Loucy (cell line): ENCODE measurements around the gene FLT4.

Experiments
- H2AFZ ChIP-seq: fragments of 200-600 bp; sonication (generic); 2 replicates; pipeline ENCODE4 v1.6.0; 2016; ENCODE audit warnings: antibody characterized with exemption, mild to moderate bottlenecking, low read length, moderate library complexity
- H3F3A ChIP-seq: fragments of 200-600 bp; 2 replicates; pipeline ENCODE4 v1.6.0; 2016; ENCODE audit warnings: antibody characterized with exemption, low read depth, mild to moderate bottlenecking
- H3K27me3 ChIP-seq: fragments of 200-600 bp; sonication (generic); 2 replicates; pipeline ENCODE4 v1.6.1; 2014; ENCODE audit warnings: low read length, mild to moderate bottlenecking; ENCODE audit not compliant: insufficient read depth, poor library complexity, severe bottlenecking
- H3K36me3 ChIP-seq: fragments of 200-600 bp; sonication (generic); 2 replicates; pipeline ENCODE4 v1.6.1; 2016; ENCODE audit warnings: low read length; ENCODE audit not compliant: insufficient read depth
- H3K4me1 ChIP-seq: fragments of 200-600 bp; sonication (generic); 2 replicates; pipeline ENCODE4 v1.5.1; 2014; ENCODE audit warnings: low read length, mild to moderate bottlenecking; ENCODE audit not compliant: insufficient read depth, poor library complexity, severe bottlenecking
- H3K4me2 ChIP-seq: fragments of 200-600 bp; sonication (generic); 2 replicates; pipeline ENCODE4 v1.6.0; 2014; ENCODE audit warnings: antibody characterized with exemption, low read length, low read depth, mild to moderate bottlenecking; ENCODE audit not compliant: poor library complexity, severe bottlenecking
- H3K4me3 ChIP-seq: fragments of 200-600 bp; sonication (generic); 2 replicates; pipeline ENCODE4 v1.5.1; 2014; ENCODE audit warnings: low read length, mild to moderate bottlenecking, mixed read lengths; ENCODE audit not compliant: poor library complexity, severe bottlenecking
- H3K79me2 ChIP-seq: fragments of 200-600 bp; sonication (generic); 2 replicates; pipeline ENCODE4 v1.6.1; 2014; ENCODE audit warnings: low read length; ENCODE audit not compliant: insufficient read depth
- H3K9ac ChIP-seq: fragments of 200-600 bp; sonication (generic); 2 replicates; pipeline ENCODE4 v1.6.0; 2014; ENCODE audit warnings: mild to moderate bottlenecking, low read depth, low read length, moderate library complexity; ENCODE audit not compliant: poor library complexity, severe bottlenecking
- H3K9me2 ChIP-seq: fragments of 200-600 bp; sonication (generic); replicated peaks from 2 replicates; pipeline ENCODE4 v1.6.1; 2016; ENCODE audit warnings: low read depth, low read length, mixed read lengths
- H3K9me3 ChIP-seq: fragments of 200-600 bp; sonication (generic); 2 replicates; pipeline ENCODE4 v1.6.1; 2014; ENCODE audit warnings: mild to moderate bottlenecking, antibody characterized with exemption, low read length, low read depth; ENCODE audit not compliant: insufficient read depth
- H4K20me1 ChIP-seq: fragments of 200-600 bp; sonication (generic); 2 replicates; pipeline ENCODE4 v1.6.0; 2014; ENCODE audit warnings: antibody characterized with exemption, low read length, mild to moderate bottlenecking; ENCODE audit not compliant: insufficient read depth, poor library complexity, severe bottlenecking
- EZH2phosphoT487 ChIP-seq: fragments of 200-600 bp; IDR thresholded peaks from 2 replicates; pipeline ENCODE4 v1.6.1; 2018; ENCODE audit warnings: antibody characterized with exemption, mild to moderate bottlenecking, moderate library complexity, borderline replicate concordance
- TF ChIP-seq, protein P1 (sequence below): fragments of 200-600 bp; sonication (generic); conservative IDR thresholded peaks from 2 replicates; pipeline ENCODE4 v1.5.1; 2014; ENCODE audit warnings: mild to moderate bottlenecking, antibody characterized with exemption, low read length

FLT4 gene

DNA sequence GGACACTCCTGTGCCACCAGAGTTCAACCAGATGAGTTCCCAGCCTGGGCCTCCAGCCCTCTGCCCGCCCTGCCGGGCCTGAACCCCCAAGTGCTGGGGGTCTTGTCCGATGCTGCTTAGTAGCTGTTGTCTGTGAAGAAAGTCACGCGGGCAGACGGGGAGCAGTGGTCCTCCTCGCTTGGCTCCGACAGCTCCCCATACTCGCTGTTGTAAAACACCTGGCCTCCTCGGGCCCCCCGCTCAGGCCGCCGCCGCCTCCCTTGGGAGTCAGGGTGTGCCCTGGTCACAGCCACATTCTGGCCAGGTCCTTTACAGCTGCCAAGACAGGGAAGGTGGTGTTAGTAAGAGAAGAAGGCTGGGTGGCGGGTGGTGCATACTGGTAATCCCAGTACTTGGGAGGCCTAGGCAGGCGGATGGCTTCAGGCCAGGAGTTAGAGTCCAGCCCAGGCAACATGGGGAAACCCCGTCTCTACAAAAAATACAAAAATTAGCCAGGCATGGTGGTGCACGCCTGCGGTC is 46.3 kb downstream of the FLT4 start:
- TF ChIP-seq, protein P1, sequence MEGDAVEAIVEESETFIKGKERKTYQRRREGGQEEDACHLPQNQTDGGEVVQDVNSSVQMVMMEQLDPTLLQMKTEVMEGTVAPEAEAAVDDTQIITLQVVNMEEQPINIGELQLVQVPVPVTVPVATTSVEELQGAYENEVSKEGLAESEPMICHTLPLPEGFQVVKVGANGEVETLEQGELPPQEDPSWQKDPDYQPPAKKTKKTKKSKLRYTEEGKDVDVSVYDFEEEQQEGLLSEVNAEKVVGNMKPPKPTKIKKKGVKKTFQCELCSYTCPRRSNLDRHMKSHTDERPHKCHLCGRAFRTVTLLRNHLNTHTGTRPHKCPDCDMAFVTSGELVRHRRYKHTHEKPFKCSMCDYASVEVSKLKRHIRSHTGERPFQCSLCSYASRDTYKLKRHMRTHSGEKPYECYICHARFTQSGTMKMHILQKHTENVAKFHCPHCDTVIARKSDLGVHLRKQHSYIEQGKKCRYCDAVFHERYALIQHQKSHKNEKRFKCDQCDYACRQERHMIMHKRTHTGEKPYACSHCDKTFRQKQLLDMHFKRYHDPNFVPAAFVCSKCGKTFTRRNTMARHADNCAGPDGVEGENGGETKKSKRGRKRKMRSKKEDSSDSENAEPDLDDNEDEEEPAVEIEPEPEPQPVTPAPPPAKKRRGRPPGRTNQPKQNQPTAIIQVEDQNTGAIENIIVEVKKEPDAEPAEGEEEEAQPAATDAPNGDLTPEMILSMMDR = no peak
- TF ChIP-seq EZH2phosphoT487 = no peak
- Histone ChIP-seq H3K9me3 (no peaks in the 10 kb centered on the region), H3F3A (no peaks in the 10 kb centered on the region)

DNA sequence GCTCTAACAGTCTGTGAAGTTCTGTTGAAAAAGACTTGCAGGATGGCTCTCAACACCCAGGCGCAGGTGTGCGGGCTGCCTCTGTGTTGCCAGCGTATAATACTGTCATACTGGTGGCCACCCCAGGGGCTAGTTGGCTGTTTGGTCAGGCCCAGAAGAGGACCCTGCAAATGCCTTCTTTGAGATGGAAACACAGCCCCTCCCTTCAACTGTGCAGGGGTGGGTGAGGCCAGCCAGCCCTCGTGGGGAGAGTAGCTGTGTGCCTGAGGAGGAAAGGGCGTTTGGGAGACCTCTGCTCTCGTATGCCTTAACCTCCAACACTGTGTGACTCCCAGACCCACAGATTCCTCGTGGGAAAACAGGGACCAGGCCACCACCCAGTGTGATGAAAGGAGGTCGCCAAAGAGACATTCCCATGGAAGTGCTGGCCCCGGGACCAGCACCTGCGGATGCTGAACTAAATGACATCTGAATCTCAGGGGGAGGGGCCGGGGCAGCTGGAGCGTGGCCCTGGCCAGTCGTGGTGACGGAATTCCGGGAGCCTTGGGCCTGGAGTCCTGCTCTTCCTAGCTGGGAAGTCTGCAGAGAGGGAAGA is 46.8 kb downstream of the FLT4 start:
- TF ChIP-seq EZH2phosphoT487 = no peak
- TF ChIP-seq, protein P1 = no peak
- Histone ChIP-seq H3K4me1 (no peaks in the 10 kb centered on the region), H3K9ac (no peak overlapping the region), H3K4me2 (no peak overlapping the region), H2AFZ (no peak overlapping the region), H3K36me3 (no peaks in the 10 kb centered on the region), H3K27me3 (no peaks in the 10 kb centered on the region), H3F3A (no peaks in the 10 kb centered on the region), H3K79me2 (no peaks in the 10 kb centered on the region), H3K9me2 (no peaks in the 10 kb centered on the region), H4K20me1 (no peaks in the 10 kb centered on the region), H3K9me3 (no peaks in the 10 kb centered on the region), H3K4me3 (no peak overlapping the region)

More for the DNA sequence above, 46.3 kb downstream of the FLT4 start:
- Histone ChIP-seq H3K4me2 (no peak overlapping the region), H3K4me1 (no peaks in the 10 kb centered on the region), H3K27me3 (no peaks in the 10 kb centered on the region), H2AFZ (no peak overlapping the region), H3K36me3 (no peaks in the 10 kb centered on the region), H4K20me1 (no peaks in the 10 kb centered on the region), H3K4me3 (no peak overlapping the region), H3K9me2 (no peaks in the 10 kb centered on the region), H3K9ac (no peak overlapping the region), H3K79me2 (no peaks in the 10 kb centered on the region)

DNA sequence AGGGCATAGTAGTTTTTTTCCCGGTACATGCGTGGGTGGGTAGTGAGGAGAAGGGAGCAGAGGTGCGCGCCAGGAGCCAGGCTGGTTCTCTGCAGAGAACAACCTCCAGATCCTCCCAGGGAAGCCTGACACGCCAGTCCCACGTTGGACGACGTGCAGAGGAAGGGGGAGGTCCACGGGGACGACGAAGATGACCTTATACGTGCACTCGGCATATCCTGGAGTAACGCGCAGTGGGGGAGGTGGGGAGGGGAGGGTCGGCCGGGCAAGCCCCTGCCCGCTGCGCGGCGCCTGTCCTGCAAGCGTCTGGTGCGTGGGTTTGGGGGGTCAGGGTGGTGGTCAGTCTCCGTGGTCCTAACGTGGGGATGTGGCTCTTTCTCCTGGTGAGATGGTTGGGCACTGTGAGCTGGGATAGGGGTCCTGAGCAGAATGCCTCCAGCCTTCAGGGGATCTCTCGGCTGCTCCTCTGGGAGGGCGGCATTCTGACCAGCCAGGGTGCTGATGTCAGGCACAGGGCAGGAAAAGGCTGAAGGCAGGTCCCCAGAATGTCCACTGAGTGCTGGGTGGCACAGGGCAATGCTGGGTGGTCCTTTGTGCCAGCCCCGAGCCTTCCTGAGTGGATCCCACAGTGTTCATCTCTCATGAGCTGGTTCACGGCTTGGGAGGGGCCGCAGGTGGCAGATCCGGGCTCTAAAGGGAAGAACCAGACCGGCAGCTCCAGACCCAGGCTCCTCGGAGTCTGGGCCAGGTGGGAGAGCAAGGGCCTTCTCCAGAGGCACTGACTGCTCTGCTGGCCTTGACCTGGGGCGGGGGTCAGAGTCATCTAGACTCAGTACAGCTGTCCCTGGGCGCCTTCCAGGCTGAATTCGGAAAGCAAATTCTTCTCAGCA is 47.6 kb downstream of the FLT4 start:
- no peaks in the 10 kb centered on the region for H3K9me3 ChIP-seq
- H3K4me3 ChIP-seq = no peak overlapping the region
- no peak overlapping the region for H3K9ac ChIP-seq
- no peaks in the 10 kb centered on the region for H3K4me1 ChIP-seq
- TF ChIP-seq EZH2phosphoT487 = no peak
- TF ChIP-seq, protein P1 = no peak
- H3K36me3 ChIP-seq = no peaks in the 10 kb centered on the region
- H3K79me2 ChIP-seq = no peaks in the 10 kb centered on the region
- no peaks in the 10 kb centered on the region for H4K20me1 ChIP-seq
- no peaks in the 10 kb centered on the region for H3K9me2 ChIP-seq
- H3K4me2 ChIP-seq = no peak overlapping the region
- no peaks in the 10 kb centered on the region for H3F3A ChIP-seq
- no peaks in the 10 kb centered on the region for H3K27me3 ChIP-seq
- H2AFZ ChIP-seq = no peak overlapping the region
